Fibroblast of villous mesenchyme (primary cell): ENCODE measurements around the gene PSMC1. TPM values are rescaled to one million over a fixed set of nuclear protein-coding genes. Genes with fewer than 3 reads are reported as not detected.
A peak's percentile ranks its signal among the peaks of the same experiment; 100 is the strongest.

Source experiments
- DNase-seq: peaks from one replicate; pipeline ENCODE4 v3.0.0-alpha.2; 2010; ENCODE audit warnings: low read depth
- H3K4me3 ChIP-seq: 2 replicates; pipeline ENCODE4 v1.5.1; 2011; ENCODE audit warnings: low read depth, mild to moderate bottlenecking, low read length
- CTCF ChIP-seq: IDR thresholded peaks from 2 replicates; pipeline ENCODE4 v1.5.1; 2012; ENCODE audit warnings: low read depth, mild to moderate bottlenecking, low read length; ENCODE audit not compliant: insufficient read depth
- total RNA-seq: library from RNA; depleted of rRNA; stranded (reverse); fragments of >200 nt; gene quantifications from 2 replicates; pipeline ENCODE4 v1.2.3, GENCODE V29; 2012

PSMC1 gene
- total RNA-seq, 1 donor: 113 TPM

GRCh38 chr14:90301668-90302090 lies 45.3 kb downstream of the PSMC1 start:
- TF ChIP-seq CTCF: peak; percentile 57
- peak; percentile 66 for DNase-seq
- no peak overlapping the region for H3K4me3 ChIP-seq

- no peak for TF ChIP-seq CTCF
- H3K4me3 ChIP-seq: no peak overlapping the region
- no peak for DNase-seq
These were observed 46.4 kb downstream of the PSMC1 start for GRCh38 chr14:90302529-90303303.

- no peak for DNase-seq
- no peak for TF ChIP-seq CTCF
- H3K4me3 ChIP-seq: no peak overlapping the region
These were observed 47.1 kb downstream of the PSMC1 start for GRCh38 chr14:90303473-90303872.

DNA sequence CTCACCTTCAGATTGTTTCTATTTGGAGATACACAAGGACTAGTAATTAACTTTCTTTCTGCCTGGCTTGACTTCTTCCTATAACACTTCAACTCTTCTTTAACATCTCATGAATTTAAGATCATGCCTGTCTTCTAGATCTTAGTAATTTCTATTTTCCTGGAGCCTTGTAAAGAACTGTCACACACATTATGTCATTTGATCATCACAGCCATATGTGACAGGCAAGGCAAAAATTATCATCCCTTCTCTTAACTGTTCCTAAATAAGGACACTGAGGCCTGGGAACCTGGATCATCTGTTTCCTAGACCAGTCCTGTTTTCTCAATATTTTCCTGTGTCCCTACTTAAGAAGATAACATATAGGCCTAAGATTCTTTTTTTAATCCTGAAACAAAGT lies 48.1 kb downstream of the PSMC1 start:
- H3K4me3 ChIP-seq: no peak overlapping the region
- TF ChIP-seq CTCF: no peak
- DNase-seq: no peak

DNA sequence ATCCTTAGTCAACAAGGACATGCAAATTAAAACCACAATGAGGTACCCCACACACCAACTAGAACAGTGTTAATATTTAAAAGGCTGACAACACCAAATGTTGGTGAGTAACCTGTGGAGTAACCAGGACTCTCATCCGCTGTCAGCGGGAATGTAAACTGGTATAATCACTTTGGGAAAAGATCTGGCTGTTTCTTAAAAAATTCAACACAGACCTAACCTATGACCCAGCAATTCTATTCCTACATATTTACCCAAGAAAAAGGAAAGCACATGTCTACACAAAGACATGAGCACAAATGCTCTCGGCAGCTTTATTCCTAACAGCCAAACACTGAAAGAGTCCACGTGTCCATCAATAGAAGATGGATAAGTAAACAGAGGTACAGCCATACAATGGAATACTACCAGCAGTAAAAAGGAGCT lies 48.8 kb downstream of the PSMC1 start:
- H3K4me3 ChIP-seq: no peak overlapping the region
- no peak for DNase-seq
- no peak for TF ChIP-seq CTCF

DNA sequence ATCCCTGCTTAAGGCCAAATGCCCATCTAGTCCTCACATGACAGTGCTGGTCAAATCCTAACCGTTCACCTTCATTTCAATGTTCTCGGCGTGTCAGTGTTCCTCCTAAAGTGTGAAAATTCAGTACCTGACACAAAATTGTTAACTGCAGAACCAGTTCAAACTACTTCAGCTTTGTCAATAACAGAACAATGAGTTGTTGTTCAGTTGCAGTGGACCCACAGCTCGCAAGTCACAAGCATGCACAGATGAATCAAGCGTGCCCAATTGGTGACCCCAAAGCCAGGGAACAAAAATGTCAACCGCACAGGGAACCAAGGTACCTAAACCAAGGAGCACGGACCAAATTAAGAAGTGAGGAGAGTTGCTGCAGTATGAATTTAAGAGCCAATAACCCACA lies 52.2 kb downstream of the PSMC1 start:
- DNase-seq: no peak
- no peak overlapping the region for H3K4me3 ChIP-seq
- no peak for TF ChIP-seq CTCF

DNA sequence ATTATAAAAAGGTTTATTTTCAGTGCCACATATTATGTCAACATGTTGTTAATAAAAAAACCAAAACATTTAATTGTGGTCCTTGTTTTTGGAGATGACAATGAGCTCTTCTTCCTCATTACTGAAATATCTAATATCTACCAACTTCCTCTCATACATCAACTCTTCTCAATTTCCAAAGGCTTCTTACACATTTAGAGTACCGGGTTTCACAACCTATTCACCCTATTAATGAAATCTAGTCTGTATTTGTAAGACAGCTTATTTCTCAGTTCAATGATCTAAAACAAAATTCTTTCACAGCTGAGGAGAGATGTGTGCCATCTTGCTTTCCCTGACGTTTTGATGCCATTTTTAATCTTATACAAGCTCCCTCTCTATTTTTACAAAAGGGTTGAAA lies 60.9 kb downstream of the PSMC1 start:
- no peak overlapping the region for H3K4me3 ChIP-seq
- DNase-seq: no peak
- no peak for TF ChIP-seq CTCF
